Naive thymus-derived CD4-positive, alpha-beta T cell (primary cell): Measurements from ENCODE around the gene EIF4A3. TPM values are rescaled to one million over a fixed set of nuclear protein-coding genes. Genes with fewer than 3 reads are reported as not detected.

Experiments
- ATAC-seq: fragments of 150-1000 bp; cut with Tn5 transposase; 2 replicates; pipeline ENCODE4 v1.10.0; 2021; ENCODE audit warnings: mild to moderate bottlenecking, moderate library complexity
- CTCF ChIA-PET: fragments of 350-600 bp; sonication (Branson Sonifier 250); formaldehyde crosslinking; loops from one replicate; lab custom pipeline; 2021; ENCODE audit warnings: antibody characterized with exemption; lab: Charles Lee
- POLR2A ChIA-PET: fragments of 350-600 bp; sonication (Branson Sonifier 250); formaldehyde crosslinking; loops from one replicate; lab custom pipeline; 2021; ENCODE audit warnings: antibody characterized with exemption, inconsistent platforms; lab: Charles Lee
- DNase-seq, 9 donors: peaks; one replicate each; pipeline versions ENCODE4 v3.0.0 to v3.0.0-alpha.2; 2020 to 2022; ENCODE audit warnings: mixed read lengths in 1 of 9
- H3K27ac ChIP-seq: one replicate; pipeline ENCODE4 v1.7.0; 2013; ENCODE audit warnings: mild to moderate bottlenecking, low read depth, low read length, moderate library complexity
- H3K27me3 ChIP-seq, 2 donors: one replicate each; pipeline ENCODE4 v1.7.0; 2013; ENCODE audit warnings: low read length in 2 of 2, mild to moderate bottlenecking in 2 of 2, moderate library complexity in 2 of 2; ENCODE audit not compliant: control insufficient read depth in 2 of 2, insufficient read depth in 2 of 2
- H3K36me3 ChIP-seq, 3 experiments: 1 replicate in 2 of 3; 2 replicates in 1 of 3; pipeline ENCODE4 v1.7.0; 2013; ENCODE audit warnings: low read length in 3 of 3, mild to moderate bottlenecking in 3 of 3, moderate library complexity in 1 of 3; ENCODE audit not compliant: insufficient read depth in 3 of 3, control insufficient read depth in 2 of 3
- H3K4me1 ChIP-seq, 2 donors: one replicate each; pipeline ENCODE4 v1.7.0; 2013; ENCODE audit warnings: low read length in 2 of 2, mild to moderate bottlenecking in 2 of 2, moderate library complexity in 1 of 2; ENCODE audit not compliant: control insufficient read depth in 2 of 2, insufficient read depth in 2 of 2
- H3K4me3 ChIP-seq: 2 replicates; pipeline ENCODE4 v1.7.0; 2013; ENCODE audit warnings: mild to moderate bottlenecking, low read length
- H3K9me3 ChIP-seq, 3 experiments: 1 replicate in 2 of 3; 2 replicates in 1 of 3; pipeline ENCODE4 v1.7.0; 2013; ENCODE audit warnings: low read length in 3 of 3; ENCODE audit not compliant: control insufficient read depth in 2 of 3
- H3K27ac Mint-ChIP-seq, 9 donors: one replicate each; pipeline ENCODE4 v1.8.0; 2020 to 2022; ENCODE audit warnings: mixed read lengths in 9 of 9, mild to moderate bottlenecking in 8 of 9, moderate library complexity in 5 of 9, inconsistent platforms in 2 of 9
- H3K27me3 Mint-ChIP-seq, 5 donors: one replicate each; pipeline ENCODE4 v1.8.0; 2021 to 2022; ENCODE audit warnings: mixed read lengths in 5 of 5, mild to moderate bottlenecking in 1 of 5
- H3K36me3 Mint-ChIP-seq, 5 donors: one replicate each; pipeline ENCODE4 v1.8.0; 2020 to 2022; ENCODE audit warnings: mixed read lengths in 5 of 5, mild to moderate bottlenecking in 3 of 5, inconsistent platforms in 1 of 5
- H3K4me1 Mint-ChIP-seq, 7 donors: one replicate each; pipeline ENCODE4 v1.8.0; 2020 to 2022; ENCODE audit warnings: mixed read lengths in 7 of 7, mild to moderate bottlenecking in 3 of 7, inconsistent platforms in 1 of 7
- H3K4me3 Mint-ChIP-seq, 10 donors: one replicate each; pipeline ENCODE4 v1.8.0; 2020 to 2022; ENCODE audit warnings: mild to moderate bottlenecking in 10 of 10, mixed read lengths in 10 of 10, moderate library complexity in 6 of 10, inconsistent platforms in 2 of 10
- H3K9me3 Mint-ChIP-seq, 11 donors: one replicate each; pipeline ENCODE4 v1.8.0; 2020 to 2022; ENCODE audit warnings: mixed read lengths in 11 of 11, mild to moderate bottlenecking in 4 of 11, inconsistent platforms in 1 of 11, moderate library complexity in 1 of 11
- intact Hi-C, 2 donors: fragments of 100-400 bp; cut with micrococcal nuclease; formaldehyde crosslinking; loops; one replicate each; pipeline ENCODE4 v1.15.1; 2023
- polyA plus RNA-seq, 2 donors: library from polyadenylated mRNA; unstranded; fragments of 300-500 nt; fragmentation: Illumina TruSeq; gene quantifications; one replicate each; pipeline ENCODE4 v1.2.3, GENCODE V29; 2021
- total RNA-seq, 6 experiments: library from RNA in 5 of 6; stranded (reverse) in 5 of 6; gene quantifications; 1 replicate in 5 of 6; 2 replicates in 1 of 6; pipeline ENCODE4 v1.2.3 and lab custom pipeline; 2021 to 2026

EIF4A3 gene
- total and polyA plus RNA-seq, 7 experiments from 2014 or later = 48.6 to 128 (median 75.9) TPM

DNA sequence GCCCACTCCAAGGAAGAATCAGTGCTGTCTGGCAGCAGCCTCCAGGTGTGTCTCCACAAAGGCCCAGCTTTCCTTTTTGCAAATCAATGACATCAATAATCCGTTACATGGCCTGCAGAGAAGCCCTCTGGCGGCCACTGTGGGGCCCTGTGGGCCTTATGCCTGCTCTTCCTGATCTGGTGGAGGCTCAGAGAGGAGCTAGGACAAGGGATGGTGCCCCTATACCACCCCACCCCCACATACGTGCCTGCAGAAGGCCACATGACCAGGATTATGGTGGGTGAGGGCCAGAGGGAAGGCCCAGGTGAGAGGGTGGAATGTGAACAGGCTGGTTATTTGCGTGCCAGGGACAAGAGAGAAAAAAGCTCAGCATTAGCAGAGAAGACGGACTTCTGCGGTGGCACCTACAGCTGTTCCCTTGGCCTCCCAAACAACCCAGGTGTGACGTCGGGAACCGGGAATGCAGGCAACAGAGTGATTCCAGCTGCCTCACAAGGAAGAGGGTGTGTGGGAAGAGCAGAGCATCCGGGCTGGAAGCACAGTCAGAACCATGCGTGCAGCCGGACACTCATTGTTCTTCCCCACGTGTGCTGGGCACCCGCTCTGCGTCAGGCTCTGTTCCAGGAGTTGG is 22.5 kb downstream of the EIF4A3 start:
- Histone ChIP-seq H3K27me3 (no peaks in the 10 kb centered on the region), H3K4me3 (no peak overlapping the region), H3K27ac (no peak overlapping the region), H3K4me1 (no peaks in the 10 kb centered on the region), H3K36me3 (no peaks in the 10 kb centered on the region), H3K9me3 (no peaks in the 10 kb centered on the region)
- DNase-seq (no peak), ATAC-seq (no peak)
- Mint-ChIP-seq H3K36me3 (no peaks in the 10 kb centered on the region), H3K4me3 (no peak overlapping the region), H3K27me3 (peaks cover 5 to 37% (median 22%) of the 10 kb centered on the region in 5 donors), H3K9me3 (no peaks in the 10 kb centered on the region), H3K27ac (no peak overlapping the region), H3K4me1 (no peaks in the 10 kb centered on the region)
- POLR2A ChIA-PET = no interaction called here
- intact Hi-C loops = no loop called here
- CTCF ChIA-PET = no interaction called here

DNA sequence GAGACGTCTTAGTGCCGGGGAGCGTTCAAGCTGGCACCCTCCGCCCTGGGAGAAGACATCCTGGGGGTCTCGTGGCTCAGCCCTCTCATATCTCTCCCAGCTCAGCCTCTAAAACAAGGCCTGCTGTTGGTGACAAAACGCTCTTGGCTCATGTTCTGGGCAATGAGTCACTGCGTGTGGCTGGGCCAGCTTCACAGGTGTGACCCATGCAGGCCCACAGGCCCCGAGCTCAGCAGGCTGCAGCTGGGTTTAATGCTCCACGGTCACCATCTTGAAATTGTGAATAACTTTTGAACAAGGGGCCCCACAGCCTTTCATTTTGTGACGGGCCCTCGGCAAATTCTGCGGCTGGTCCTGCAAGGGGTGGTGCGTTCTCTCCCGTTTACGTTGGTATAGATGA is 23.1 kb downstream of the EIF4A3 start:
- no peaks in the 10 kb centered on the region for H3K4me1 ChIP-seq
- no peak for ATAC-seq
- no peak overlapping the region for H3K4me3 Mint-ChIP-seq
- H3K27ac ChIP-seq = no peak overlapping the region
- ChIA-PET CTCF (no interaction called here), POLR2A (no interaction called here)
- no peaks in the 10 kb centered on the region for H3K27me3 ChIP-seq
- no peaks in the 10 kb centered on the region for H3K36me3 ChIP-seq
- H3K4me1 Mint-ChIP-seq = no peaks in the 10 kb centered on the region
- no peaks in the 10 kb centered on the region for H3K9me3 ChIP-seq
- H3K27me3 Mint-ChIP-seq = peaks cover 5 to 30% (median 16%) of the 10 kb centered on the region in 5 donors
- no peak overlapping the region for H3K4me3 ChIP-seq
- no peak overlapping the region for H3K27ac Mint-ChIP-seq
- no peak for DNase-seq
- intact Hi-C loops = no loop called here
- no peaks in the 10 kb centered on the region for H3K36me3 Mint-ChIP-seq
- H3K9me3 Mint-ChIP-seq = no peaks in the 10 kb centered on the region

DNA sequence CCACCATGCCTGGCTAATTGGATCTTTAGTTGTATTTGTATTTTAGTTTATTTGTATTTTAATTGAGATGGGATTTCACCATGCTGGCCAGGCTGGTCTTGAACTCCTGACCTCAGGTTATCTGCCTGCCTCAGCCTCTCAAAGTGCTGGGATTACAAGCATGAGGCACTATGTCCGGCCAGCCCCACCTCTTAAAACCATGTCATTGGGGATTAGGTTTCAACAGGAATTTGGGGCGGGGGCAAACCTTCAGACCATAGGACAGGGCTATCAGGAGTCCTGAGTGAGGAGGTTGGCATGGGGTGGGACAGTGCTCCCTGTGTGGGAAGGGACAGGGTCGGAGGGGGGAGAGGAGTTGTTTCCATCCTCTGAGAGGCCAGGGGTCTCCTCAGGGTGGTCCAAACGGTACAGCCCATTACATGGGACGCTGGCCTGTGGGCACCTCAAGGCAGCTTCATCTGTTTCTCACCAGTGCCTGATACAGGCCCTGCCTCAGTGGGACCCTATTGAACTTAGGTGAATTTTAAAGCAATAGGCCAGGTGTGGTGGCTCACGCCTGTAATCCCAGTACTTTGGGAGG is 23.9 kb downstream of the EIF4A3 start:
- Mint-ChIP-seq H3K36me3 (no peaks in the 10 kb centered on the region), H3K4me1 (no peaks in the 10 kb centered on the region), H3K4me3 (no peak overlapping the region), H3K9me3 (no peaks in the 10 kb centered on the region), H3K27me3 (peaks cover 0 to 22% (median 9%) of the 10 kb centered on the region in 5 donors), H3K27ac (no peak overlapping the region)
- ATAC-seq (no peak), DNase-seq (no peak)
- no peaks in the 10 kb centered on the region for H3K9me3 ChIP-seq
- H3K27me3 ChIP-seq = no peaks in the 10 kb centered on the region
- no peak overlapping the region for H3K27ac ChIP-seq
- no peak overlapping the region for H3K4me3 ChIP-seq
- CTCF ChIA-PET = interaction anchor here (0.7 to 0.9 kb wide), 2 partner anchors 33 to 78 kb away, joined by 3 read pairs; no protein-coding TSS in a partner anchor
- H3K4me1 ChIP-seq = no peaks in the 10 kb centered on the region
- POLR2A ChIA-PET = no interaction called here
- intact Hi-C loops = no loop called here
- no peaks in the 10 kb centered on the region for H3K36me3 ChIP-seq

DNA sequence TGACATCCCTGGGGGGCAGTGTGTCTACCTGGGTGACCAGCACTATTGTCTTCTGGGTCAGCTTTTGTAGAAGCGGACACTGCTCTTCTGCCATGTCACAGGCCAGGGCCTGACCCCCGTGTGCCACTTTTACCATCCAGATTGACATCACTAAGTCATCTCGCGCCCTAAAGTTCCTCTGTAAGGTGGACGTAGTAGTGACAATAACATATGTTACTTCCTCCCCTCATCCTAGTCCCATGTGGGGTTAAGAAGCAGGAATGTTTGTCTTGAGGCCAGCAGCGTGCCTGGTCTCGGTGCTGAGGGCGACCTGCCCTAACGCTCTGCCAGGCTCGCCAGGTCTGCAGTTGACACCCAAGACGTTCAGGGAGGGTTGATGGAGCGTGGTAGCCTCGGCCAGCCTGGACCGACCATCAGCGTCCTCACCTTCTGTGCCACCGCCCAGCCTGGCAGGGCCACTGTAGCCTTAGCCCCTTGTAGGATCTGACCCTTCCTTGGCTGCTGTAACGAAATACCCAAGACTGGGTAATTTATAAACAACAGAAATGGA is 24.8 kb downstream of the EIF4A3 start:
- H3K27ac Mint-ChIP-seq = no peak overlapping the region

GRCh38 chr17:80119839-80120238 is 27.1 kb downstream of the EIF4A3 start:
- CTCF ChIA-PET = no interaction called here
- H3K9me3 Mint-ChIP-seq = peaks cover 0 to 10% (median 3%) of the 10 kb centered on the region in 11 donors
- POLR2A ChIA-PET = no interaction called here

More for the DNA sequence above, 24.8 kb downstream of the EIF4A3 start:
- H3K27me3 Mint-ChIP-seq = peaks cover 0 to 17% (median 7%) of the 10 kb centered on the region in 5 donors
- DNase-seq (no peak), ATAC-seq (no peak)
- Histone ChIP-seq H3K27me3 (no peaks in the 10 kb centered on the region), H3K9me3 (no peaks in the 10 kb centered on the region), H3K27ac (no peak overlapping the region), H3K4me1 (no peaks in the 10 kb centered on the region), H3K36me3 (no peaks in the 10 kb centered on the region), H3K4me3 (no peak overlapping the region)
- intact Hi-C loops = no loop called here
- H3K9me3 Mint-ChIP-seq = no peaks in the 10 kb centered on the region
- H3K4me1 Mint-ChIP-seq = no peaks in the 10 kb centered on the region
- ChIA-PET CTCF (interaction anchor here (0.9 kb wide), 1 partner anchor 32 kb away, joined by 3 read pairs; no protein-coding TSS in a partner anchor), POLR2A (no interaction called here)
- H3K36me3 Mint-ChIP-seq = no peaks in the 10 kb centered on the region
- no peak overlapping the region for H3K4me3 Mint-ChIP-seq

DNA sequence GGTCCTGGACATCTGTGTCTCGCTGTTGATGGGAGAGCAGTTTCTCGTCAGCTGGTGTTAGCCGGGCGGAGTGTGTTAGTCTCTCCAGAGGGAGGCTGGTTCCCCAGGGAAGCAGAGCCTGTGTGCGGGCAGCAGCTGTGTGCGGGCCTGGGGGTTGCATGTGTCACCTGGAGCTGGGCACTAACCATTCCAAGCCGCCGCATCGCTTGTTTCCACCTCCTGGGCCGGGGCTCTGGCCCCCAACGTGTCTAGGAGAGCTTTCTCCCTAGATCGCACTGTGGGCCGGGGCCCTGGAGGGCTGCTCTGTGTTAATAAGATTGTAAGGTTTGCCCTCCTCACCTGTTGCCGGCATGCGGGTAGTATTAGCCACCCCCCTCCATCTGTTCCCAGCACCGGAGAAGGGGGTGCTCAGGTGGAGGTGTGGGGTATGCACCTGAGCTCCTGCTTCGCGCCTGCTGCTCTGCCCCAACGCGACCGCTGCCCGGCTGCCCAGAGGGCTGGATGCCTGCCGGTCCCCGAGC is 27.6 kb downstream of the EIF4A3 start:
- H3K27ac ChIP-seq = no peak overlapping the region
- DNase-seq (no peak), ATAC-seq (no peak)
- Mint-ChIP-seq H3K27me3 (peaks cover 0 to 6% (median 0%) of the 10 kb centered on the region in 5 donors), H3K27ac (no peak overlapping the region), H3K36me3 (peaks cover 0 to 13% (median 2%) of the 10 kb centered on the region in 5 donors), H3K4me1 (peaks cover 0 to 2% (median 0%) of the 10 kb centered on the region in 7 donors), H3K4me3 (no peak overlapping the region), H3K9me3 (peaks cover 0 to 12% (median 3%) of the 10 kb centered on the region in 11 donors)
- no peaks in the 10 kb centered on the region for H3K9me3 ChIP-seq
- intact Hi-C loops = no loop called here
- CTCF ChIA-PET = no interaction called here
- no peaks in the 10 kb centered on the region for H3K27me3 ChIP-seq
- no peaks in the 10 kb centered on the region for H3K4me1 ChIP-seq
- H3K4me3 ChIP-seq = no peak overlapping the region
- POLR2A ChIA-PET = no interaction called here
- no peaks in the 10 kb centered on the region for H3K36me3 ChIP-seq

More at GRCh38 chr17:80119839-80120238, 27.1 kb downstream of the EIF4A3 start:
- Histone ChIP-seq H3K27me3 (no peaks in the 10 kb centered on the region), H3K36me3 (no peaks in the 10 kb centered on the region), H3K4me1 (no peaks in the 10 kb centered on the region), H3K27ac (no peak overlapping the region), H3K9me3 (no peaks in the 10 kb centered on the region), H3K4me3 (no peak overlapping the region)
- DNase-seq (no peak), ATAC-seq (no peak)
- Mint-ChIP-seq H3K36me3 (peaks cover 0 to 9% (median 2%) of the 10 kb centered on the region in 5 donors), H3K4me3 (no peak overlapping the region), H3K4me1 (peaks cover 0 to 1% (median 0%) of the 10 kb centered on the region in 7 donors), H3K27ac (no peak overlapping the region), H3K27me3 (peaks cover 0 to 8% (median 0%) of the 10 kb centered on the region in 5 donors)
- intact Hi-C loops = no loop called here
